IMR-90 (cell line): Measurements from ENCODE around the gene GCK. TPM values are rescaled to one million over a fixed set of nuclear protein-coding genes. Genes with fewer than 3 reads are reported as not detected.

Source experiments
- ATAC-seq: fragments of 200-7000 bp; cut with Tn5 transposase; 2 replicates; pipeline ENCODE4 v1.9.1; 2020; ENCODE audit warnings: low read depth, mild to moderate bottlenecking, moderate library complexity
- BruUV-seq: library from RNA; stranded (reverse); fragments of 400-500 nt; replicated peaks from 2 replicates; lab custom pipeline; 2021; lab: Mats Ljungman, UMichigan
- CTCF ChIA-PET: fragments of 300-600 bp; formaldehyde crosslinking; extraction: SDS; loops from one replicate; lab custom pipeline; 2021; ENCODE audit warnings: antibody characterized with exemption; lab: Yijun Ruan, JAX
- POLR2A ChIA-PET: fragments of 300-600 bp; sonication (Branson Sonifier 250); formaldehyde crosslinking; loops from one replicate; lab custom pipeline; 2022; ENCODE audit warnings: antibody characterized with exemption; ENCODE audit not compliant: unreplicated experiment; lab: Charles Lee
- DNase-seq: peaks from one replicate; pipeline ENCODE4 v3.0.0; 2013
- H2AFZ ChIP-seq: replicated peaks from 2 replicates; pipeline ENCODE3; 2013; ENCODE audit warnings: low read length, mild to moderate bottlenecking; ENCODE audit not compliant: poor library complexity
- H2AK5ac ChIP-seq: 2 replicates; pipeline ENCODE4 v1.6.1; 2013; ENCODE audit warnings: low read depth, low read length, inconsistent platforms
- H2AK9ac ChIP-seq: replicated peaks from 2 replicates; pipeline ENCODE3; 2013; ENCODE audit warnings: mild to moderate bottlenecking, low read depth, low read length, moderate library complexity; ENCODE audit not compliant: poor library complexity
- H2BK120ac ChIP-seq: 2 replicates; pipeline ENCODE4 v1.6.1; 2013; ENCODE audit warnings: low read depth, low read length, inconsistent platforms
- H2BK15ac ChIP-seq: 3 replicates; pipeline ENCODE4 v1.6.1; 2013; ENCODE audit warnings: low read depth, low read length, inconsistent platforms
- H2BK20ac ChIP-seq: 2 replicates; pipeline ENCODE4 v1.6.1; 2013; ENCODE audit warnings: low read depth, mild to moderate bottlenecking, inconsistent platforms, low read length, moderate library complexity
- H2BK5ac ChIP-seq: 2 replicates; pipeline ENCODE4 v1.6.1; 2013; ENCODE audit warnings: mild to moderate bottlenecking, low read depth, low read length, inconsistent platforms; ENCODE audit not compliant: poor library complexity, severe bottlenecking
- H3K14ac ChIP-seq: replicated peaks from 2 replicates; pipeline ENCODE4 v1.6.1; 2013; ENCODE audit warnings: low read depth, low read length, inconsistent platforms
- H3K18ac ChIP-seq: 2 replicates; pipeline ENCODE4 v1.6.1; 2013; ENCODE audit warnings: low read depth, low read length, control low read depth
- H3K23ac ChIP-seq: 2 replicates; pipeline ENCODE4 v1.6.1; 2013; ENCODE audit warnings: low read depth, low read length, inconsistent platforms
- H3K27ac ChIP-seq: 2 replicates; pipeline ENCODE4 v1.5.1; 2013; ENCODE audit warnings: mild to moderate bottlenecking, control low read depth, low read length; ENCODE audit not compliant: insufficient read depth
- H3K27me3 ChIP-seq: 2 replicates; pipeline ENCODE4 v1.6.1; 2013; ENCODE audit warnings: low read length; ENCODE audit not compliant: control insufficient read depth, insufficient read depth
- H3K36me3 ChIP-seq: 2 replicates; pipeline ENCODE4 v1.6.1; 2013; ENCODE audit warnings: low read length, mixed read lengths; ENCODE audit not compliant: control insufficient read depth, insufficient read depth
- H3K4ac ChIP-seq: 2 replicates; pipeline ENCODE4 v1.6.1; 2013; ENCODE audit warnings: low read depth, low read length, inconsistent platforms
- H3K4me1 ChIP-seq: 2 replicates; pipeline ENCODE4 v1.6.1; 2013; ENCODE audit warnings: low read length, mixed read lengths; ENCODE audit not compliant: control insufficient read depth, insufficient read depth
- H3K4me2 ChIP-seq: 2 replicates; pipeline ENCODE4 v1.6.1; 2013; ENCODE audit warnings: low read depth, mild to moderate bottlenecking, control low read depth, low read length, moderate library complexity
- H3K4me3 ChIP-seq: 2 replicates; pipeline ENCODE4 v1.5.1; 2013; ENCODE audit warnings: low read depth, mild to moderate bottlenecking, control low read depth, low read length, moderate library complexity; ENCODE audit not compliant: insufficient read depth
- H3K56ac ChIP-seq: 2 replicates; pipeline ENCODE4 v1.6.1; 2013; ENCODE audit warnings: low read length, inconsistent platforms; ENCODE audit not compliant: insufficient read depth; ENCODE audit errors: extremely low read depth
- H3K79me1 ChIP-seq, 2 experiments: 2 replicates each; pipeline ENCODE4 v1.6.1; 2013; ENCODE audit warnings: low read length in 2 of 2, inconsistent platforms in 1 of 2, low read depth in 1 of 2
- H3K9ac ChIP-seq: 2 replicates; pipeline ENCODE4 v1.6.1; 2013; ENCODE audit warnings: low read depth, low read length, control low read depth
- H3K9me1 ChIP-seq: 2 replicates; pipeline ENCODE4 v1.6.1; 2013; ENCODE audit warnings: low read length, inconsistent platforms; ENCODE audit not compliant: insufficient read depth
- H3K9me3 ChIP-seq: 2 replicates; pipeline ENCODE4 v1.6.1; 2013; ENCODE audit warnings: low read length; ENCODE audit not compliant: control insufficient read depth, insufficient read depth
- H4K20me1 ChIP-seq: 2 replicates; pipeline ENCODE4 v1.6.1; 2013; ENCODE audit warnings: low read length, inconsistent platforms; ENCODE audit not compliant: insufficient read depth
- H4K5ac ChIP-seq: 2 replicates; pipeline ENCODE4 v1.6.1; 2013; ENCODE audit warnings: mild to moderate bottlenecking, low read depth, low read length, control low read depth
- H4K8ac ChIP-seq, 2 experiments: 2 replicates each; pipeline ENCODE4 v1.6.1; 2013; ENCODE audit warnings: low read depth in 2 of 2, low read length in 2 of 2, control low read depth in 1 of 2, inconsistent platforms in 1 of 2
- H4K91ac ChIP-seq: 2 replicates; pipeline ENCODE4 v1.6.1; 2013; ENCODE audit warnings: low read depth, low read length, inconsistent platforms; ENCODE audit not compliant: insufficient read depth
- BHLHE40 ChIP-seq: fragments of 150-350 bp; IDR thresholded peaks from 2 replicates; pipeline ENCODE4 v1.6.1; 2016; ENCODE audit warnings: mild to moderate bottlenecking, low read depth, low read length
- CEBPB ChIP-seq: IDR thresholded peaks from 2 replicates; pipeline ENCODE4 v1.6.1; 2012; ENCODE audit warnings: low read depth, low read length, improper control_type of control experiment
- CHD1 ChIP-seq: IDR thresholded peaks from 2 replicates; pipeline ENCODE4 v1.6.1; 2012; ENCODE audit warnings: low read depth, low read length, improper control_type of control experiment
- MAFK ChIP-seq: IDR thresholded peaks from 2 replicates; pipeline ENCODE4 v1.6.1; 2012; ENCODE audit warnings: low read depth, low read length, improper control_type of control experiment
- MXI1 ChIP-seq: IDR thresholded peaks from 2 replicates; pipeline ENCODE4 v1.6.1; 2012; ENCODE audit warnings: low read depth, mild to moderate bottlenecking, low read length, moderate library complexity, borderline replicate concordance
- NFE2L2 ChIP-seq: fragments of 150-350 bp; IDR thresholded peaks from 2 replicates; pipeline ENCODE4 v1.6.1; 2016; ENCODE audit warnings: low read depth, mild to moderate bottlenecking, low read length
- POLR2A ChIP-seq: IDR thresholded peaks from 2 replicates; pipeline ENCODE4 v1.6.1; 2012; ENCODE audit warnings: mild to moderate bottlenecking, low read depth, low read length
- RAD21 ChIP-seq: IDR thresholded peaks from 2 replicates; pipeline ENCODE4 v1.6.1; 2012; ENCODE audit warnings: low read length, improper control_type of control experiment
- WGBS, 2 experiments: methylation state at CpG; one replicate each; pipeline versions ENCODE4 v1.1.5 to v1.1.7; 2013; ENCODE audit warnings: missing lambda C conversion rate in 2 of 2; ENCODE audit not compliant: insufficient read length in 1 of 2; ENCODE audit errors: extremely low coverage in 2 of 2; 5-methylcytosine and 5-hydroxymethylcytosine counted together
- dilution Hi-C: fragments of 300-500 bp; cut with HindIII; formaldehyde crosslinking; loops from one replicate; pipeline ENCODE4 v1.14.3; 2018; ENCODE audit warnings: low sequenced_read_pairs; ENCODE audit not compliant: unreplicated experiment
- in situ Hi-C: fragments of 300-500 bp; cut with MboI; formaldehyde crosslinking; loops from 3 replicates; pipeline ENCODE4 v1.14.3; 2019; ENCODE audit warnings: low sequenced_read_pairs, inconsistent platforms, mixed read lengths
- intact Hi-C: fragments of 100-400 bp; cut with micrococcal nuclease; formaldehyde crosslinking; loops from 2 replicates; pipeline ENCODE4 v1.10.0; 2022
- polyA plus RNA-seq, 3 experiments: library from polyadenylated mRNA; depleted of rRNA; stranded (reverse); fragments of >200 nt; gene quantifications; 2 replicates each; pipeline ENCODE4 v1.2.3, GENCODE V29; 2012; ENCODE audit warnings: low replicate concordance in 1 of 3
- total RNA-seq: library from RNA; depleted of rRNA; stranded (reverse); fragments of >200 nt; gene quantifications from 2 replicates; pipeline ENCODE4 v1.2.3, GENCODE V29; 2012
- TF ChIP-seq, protein P1 (sequence below): conservative IDR thresholded peaks from 2 replicates; pipeline ENCODE4 v1.5.1; 2012; ENCODE audit warnings: mild to moderate bottlenecking, low read depth, low read length, improper control_type of control experiment

GCK gene
- total and polyA plus RNA-seq, 2 of the 4 experiments (the other 2 are of a cell fraction), result 0.14 to 0.18 TPM

DNA sequence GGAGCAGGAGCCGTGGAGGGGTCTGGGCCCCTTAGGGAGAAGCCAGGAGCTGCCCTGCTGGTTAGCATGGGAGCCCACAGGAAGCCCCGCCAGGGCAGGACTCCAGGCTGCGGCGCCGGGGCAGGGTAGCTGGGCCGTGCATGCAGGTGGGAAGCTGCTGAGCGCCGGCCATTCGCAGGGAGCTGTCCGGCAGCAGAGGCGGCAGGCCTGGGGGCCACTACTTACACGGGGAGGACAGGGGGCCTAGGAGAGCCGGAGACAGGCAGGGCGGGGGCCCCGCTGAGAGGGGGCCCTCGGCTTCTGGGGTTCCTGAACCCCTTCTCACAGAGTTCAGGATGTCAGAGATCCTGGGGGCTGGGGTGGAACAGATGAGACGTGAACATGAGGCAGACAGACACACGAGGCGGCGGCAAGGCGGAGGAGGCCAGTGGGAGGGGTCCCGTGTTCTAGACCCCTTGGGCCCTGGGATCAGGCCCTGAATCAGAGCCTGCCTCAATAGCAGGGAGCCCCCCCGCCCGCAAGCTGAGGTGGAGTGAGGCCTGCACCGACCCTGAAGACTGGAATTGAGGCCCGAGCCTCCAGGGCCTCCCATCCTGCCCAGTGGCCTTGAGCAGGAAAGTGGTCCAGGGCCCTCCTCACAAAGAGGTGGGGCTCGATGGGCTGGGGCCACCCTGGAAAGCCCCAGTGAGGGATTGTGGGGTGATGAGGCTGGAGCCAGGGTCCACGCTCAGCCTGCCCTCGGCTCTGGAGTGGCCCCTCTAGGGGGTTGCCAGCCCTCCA is 39.5 kb upstream of the GCK start:
- H3K4me3 ChIP-seq, result no peak overlapping the region
- H3K4me1 ChIP-seq, result no peaks in the 10 kb centered on the region
- 79% methylated on average over 9 of the region's 29 CpGs; no CpG with 5 or more reads in 1 of the 2 experiments for WGBS, 2 experiments
- no peak overlapping the region for H2AK9ac ChIP-seq
- H2BK5ac ChIP-seq, result no peak overlapping the region
- ATAC-seq, result no peak
- no peak for DNase-seq
- no peak overlapping the region for H2BK120ac ChIP-seq
- no peak for TF ChIP-seq POLR2A
- TF ChIP-seq BHLHE40, result no peak
- TF ChIP-seq MXI1, result no peak
- TF ChIP-seq RAD21, result no peak
- TF ChIP-seq, protein P1, sequence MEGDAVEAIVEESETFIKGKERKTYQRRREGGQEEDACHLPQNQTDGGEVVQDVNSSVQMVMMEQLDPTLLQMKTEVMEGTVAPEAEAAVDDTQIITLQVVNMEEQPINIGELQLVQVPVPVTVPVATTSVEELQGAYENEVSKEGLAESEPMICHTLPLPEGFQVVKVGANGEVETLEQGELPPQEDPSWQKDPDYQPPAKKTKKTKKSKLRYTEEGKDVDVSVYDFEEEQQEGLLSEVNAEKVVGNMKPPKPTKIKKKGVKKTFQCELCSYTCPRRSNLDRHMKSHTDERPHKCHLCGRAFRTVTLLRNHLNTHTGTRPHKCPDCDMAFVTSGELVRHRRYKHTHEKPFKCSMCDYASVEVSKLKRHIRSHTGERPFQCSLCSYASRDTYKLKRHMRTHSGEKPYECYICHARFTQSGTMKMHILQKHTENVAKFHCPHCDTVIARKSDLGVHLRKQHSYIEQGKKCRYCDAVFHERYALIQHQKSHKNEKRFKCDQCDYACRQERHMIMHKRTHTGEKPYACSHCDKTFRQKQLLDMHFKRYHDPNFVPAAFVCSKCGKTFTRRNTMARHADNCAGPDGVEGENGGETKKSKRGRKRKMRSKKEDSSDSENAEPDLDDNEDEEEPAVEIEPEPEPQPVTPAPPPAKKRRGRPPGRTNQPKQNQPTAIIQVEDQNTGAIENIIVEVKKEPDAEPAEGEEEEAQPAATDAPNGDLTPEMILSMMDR, result no peak
- TF ChIP-seq MAFK, result no peak
- no peak for TF ChIP-seq CHD1
- TF ChIP-seq NFE2L2, result no peak
- TF ChIP-seq CEBPB, result no peak
- H3K4ac ChIP-seq, result no peak overlapping the region
- no peak overlapping the region for H4K5ac ChIP-seq
- no peak overlapping the region for H2BK20ac ChIP-seq
- ChIA-PET CTCF (no interaction called here), POLR2A (interaction anchor here (0.6 kb wide), 1 partner anchor 10 kb away, joined by 10 read pairs; no protein-coding TSS in a partner anchor)
- H3K23ac ChIP-seq, result no peak overlapping the region
- H2AFZ ChIP-seq, result no peak overlapping the region
- H3K14ac ChIP-seq, result no peak overlapping the region
- H2BK15ac ChIP-seq, result no peak overlapping the region
- H2AK5ac ChIP-seq, result no peak overlapping the region
- no peaks in the 10 kb centered on the region for H3K36me3 ChIP-seq
- H3K79me1 ChIP-seq, result no peaks in the 10 kb centered on the region
- no peaks in the 10 kb centered on the region for H3K9me1 ChIP-seq
- H3K56ac ChIP-seq, result no peak overlapping the region
- H3K4me2 ChIP-seq, result no peak overlapping the region
- BruUV-seq, result no TSS peak
- no peak overlapping the region for H4K91ac ChIP-seq
- no peak overlapping the region for H4K8ac ChIP-seq
- in situ Hi-C loops (no loop called here), intact Hi-C loops (no loop called here), dilution Hi-C loops (no loop called here)
- H3K27ac ChIP-seq, result no peak overlapping the region
- H3K18ac ChIP-seq, result no peak overlapping the region
- H3K9ac ChIP-seq, result no peak overlapping the region
- no peaks in the 10 kb centered on the region for H4K20me1 ChIP-seq
- no peaks in the 10 kb centered on the region for H3K9me3 ChIP-seq
- peaks cover 59% of the 10 kb centered on the region for H3K27me3 ChIP-seq
